ENCODE measurements around the gene SLC37A2.

The SLC37A2 gene

DNA sequence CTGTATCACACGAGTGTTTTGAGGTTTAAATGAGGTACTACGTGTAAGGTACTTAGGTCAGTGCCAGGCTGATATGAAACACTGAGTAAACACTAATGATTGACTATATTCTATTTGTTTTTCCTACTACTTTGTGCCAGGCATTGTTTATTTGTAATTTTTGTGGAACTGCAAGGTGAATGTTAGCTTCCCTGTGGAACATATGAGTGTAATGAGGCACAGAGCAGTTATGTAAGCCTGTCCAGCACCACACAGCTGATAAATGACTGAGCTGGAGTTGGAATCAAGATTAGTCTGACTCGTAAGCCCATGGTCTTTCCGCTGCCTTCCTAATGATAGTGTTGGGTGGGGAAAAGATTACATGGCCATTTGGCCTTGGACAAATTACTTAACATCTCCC, 5.9 kb downstream of the SLC37A2 start:
- intact Hi-C loops (cut with DNase I), result no loop called here
- DNase-seq, result no peak

DNA sequence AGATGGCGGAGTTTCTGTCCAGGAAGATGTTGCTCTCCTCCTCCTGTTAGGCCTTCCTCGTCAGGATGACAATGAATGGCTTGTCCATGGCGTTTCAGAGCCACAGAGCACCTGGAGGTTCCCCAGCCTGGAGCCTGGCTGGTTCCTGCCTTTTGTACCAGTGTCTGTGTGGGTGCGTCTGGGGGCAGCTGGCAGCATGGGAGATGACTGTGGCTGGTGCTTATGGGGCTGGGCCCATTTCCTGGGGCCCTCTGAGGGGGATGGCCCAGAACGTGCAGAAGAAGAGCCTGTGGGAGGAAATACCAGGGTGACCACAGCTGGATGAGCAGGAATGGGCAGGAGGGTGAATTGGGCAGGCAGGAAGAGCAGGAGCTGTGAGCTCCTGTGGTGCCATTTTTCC, 6.7 kb downstream of the SLC37A2 start:
- DNase-seq, result peak in 1 of 42 donors; percentile 17
- intact Hi-C loops (cut with DNase I), result no loop called here

- peak in 28 of 42 donors; percentile 18 to 67 (median 46) for DNase-seq
- intact Hi-C loops (cut with DNase I), result no loop called here
These were observed 7.7 kb downstream of the SLC37A2 start for GRCh38 chr11:125070699-125071254.

DNA sequence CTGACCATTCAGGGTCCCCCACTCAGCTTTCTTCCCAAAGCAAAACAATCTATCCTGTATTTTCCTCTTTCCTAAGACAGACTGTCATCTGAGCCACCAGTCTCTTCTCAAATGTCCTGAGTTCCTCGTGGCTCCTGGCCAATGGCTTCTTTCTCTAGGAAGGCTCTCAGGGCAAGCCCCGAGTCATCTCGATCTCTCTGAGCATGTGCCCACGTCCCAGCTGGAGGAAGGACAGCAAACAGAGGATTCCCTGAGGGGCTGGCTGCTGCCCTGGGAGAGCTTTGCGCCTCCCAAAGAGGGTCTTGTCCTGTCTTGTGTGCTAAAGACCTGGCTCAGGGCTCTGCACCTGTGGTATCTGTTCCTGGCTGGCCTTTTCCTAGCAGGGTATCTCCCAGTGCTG, 8.3 kb downstream of the SLC37A2 start:
- intact Hi-C loops (cut with DNase I), result no loop called here
- DNase-seq, result peak in 2 of 42 donors; percentile 34 to 39

GRCh38 chr11:125071846-125072217, 8.7 kb downstream of the SLC37A2 start:
- intact Hi-C loops (cut with DNase I), result no loop called here
- DNase-seq, result no peak

- peak in 24 of 42 donors; percentile 14 to 63 (median 40) for DNase-seq
- intact Hi-C loops (cut with DNase I), result no loop called here
These were observed 9.3 kb downstream of the SLC37A2 start for GRCh38 chr11:125072218-125072960.

DNA sequence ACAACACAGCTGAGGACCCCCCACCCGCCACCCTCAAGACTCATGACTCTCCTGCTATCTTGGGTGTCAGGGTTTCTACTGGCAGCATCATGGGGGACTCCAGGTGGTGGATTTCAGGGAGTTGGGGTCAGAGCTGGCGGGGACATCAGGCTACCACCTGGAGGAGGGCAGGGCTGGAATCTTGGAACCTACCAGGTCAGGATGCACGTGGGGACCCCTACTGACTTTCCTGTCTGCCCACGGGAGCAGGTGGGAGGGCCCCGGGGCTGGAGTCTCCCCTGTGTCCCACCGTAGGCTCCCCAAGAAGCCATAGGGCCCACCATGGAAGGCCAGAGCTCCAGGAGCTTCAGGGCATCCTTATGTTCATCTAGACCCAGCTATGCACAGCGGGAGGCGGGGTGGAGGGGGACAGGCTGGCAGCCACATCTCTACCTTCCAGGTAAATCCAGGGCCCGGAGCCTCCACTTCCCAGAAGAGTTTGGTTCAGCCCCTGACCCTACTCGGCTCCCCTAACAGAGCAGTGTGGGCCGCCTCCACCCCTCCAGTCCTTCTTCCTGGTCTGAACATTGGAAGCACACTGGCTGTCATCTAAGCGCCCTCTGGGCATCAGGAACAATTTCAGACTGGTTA, 10.0 kb downstream of the SLC37A2 start:
- peak in 1 of 42 donors; percentile 34 for DNase-seq
- intact Hi-C loops (cut with DNase I), result no loop called here

- intact Hi-C loops (cut with DNase I), result no loop called here
- peak in 1 of 42 donors; percentile 25 for DNase-seq
These were observed 10.7 kb downstream of the SLC37A2 start for GRCh38 chr11:125073616-125074483.

DNA sequence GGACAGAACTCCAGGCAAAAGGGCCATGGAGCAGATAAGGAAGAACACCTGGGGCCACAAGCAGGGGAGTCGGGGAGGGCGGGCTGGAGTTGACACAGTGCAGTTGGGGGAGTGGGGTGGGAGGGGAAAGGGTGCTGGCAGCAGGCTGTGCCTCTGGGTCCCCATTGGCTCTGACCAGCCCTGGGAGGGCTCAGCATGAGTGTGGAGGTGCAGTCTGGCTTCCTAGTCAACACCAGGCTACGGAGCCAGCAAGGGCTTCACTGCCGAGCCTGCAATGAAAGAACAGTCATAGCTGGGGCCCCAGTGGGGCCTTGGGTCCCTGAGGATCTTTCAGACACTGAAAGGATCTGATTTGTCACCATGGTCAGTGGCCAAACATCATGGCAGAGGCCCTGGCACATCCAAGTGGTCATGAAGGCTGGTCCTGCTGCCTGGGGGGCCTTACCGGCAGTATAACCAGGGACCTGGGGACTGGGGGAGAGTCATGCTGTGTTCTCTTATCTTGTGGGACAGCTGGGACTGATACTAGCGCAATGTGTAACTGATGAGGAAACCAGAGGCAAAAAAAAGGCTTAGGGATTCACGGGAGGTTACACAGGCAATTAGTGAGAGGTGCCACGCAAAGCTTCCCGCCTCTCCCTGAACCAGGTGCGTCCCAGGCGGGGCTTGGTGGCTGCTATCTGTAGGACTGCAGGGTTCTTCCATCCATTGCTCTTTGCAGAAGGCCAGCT, 11.6 kb downstream of the SLC37A2 start:
- peak in 1 of 42 donors; percentile 28 for DNase-seq
- intact Hi-C loops (cut with DNase I), result no loop called here

- DNase-seq, result peak in 1 of 42 donors; percentile 33
These were observed 12.1 kb downstream of the SLC37A2 start for GRCh38 chr11:125075242-125075625.

GRCh38 chr11:125075900-125076317, 12.8 kb downstream of the SLC37A2 start:
- no peak for DNase-seq
- intact Hi-C loops (cut with DNase I), result no loop called here

More at GRCh38 chr11:125075242-125075625, 12.1 kb downstream of the SLC37A2 start:
- intact Hi-C loops (cut with DNase I), result no loop called here

DNA sequence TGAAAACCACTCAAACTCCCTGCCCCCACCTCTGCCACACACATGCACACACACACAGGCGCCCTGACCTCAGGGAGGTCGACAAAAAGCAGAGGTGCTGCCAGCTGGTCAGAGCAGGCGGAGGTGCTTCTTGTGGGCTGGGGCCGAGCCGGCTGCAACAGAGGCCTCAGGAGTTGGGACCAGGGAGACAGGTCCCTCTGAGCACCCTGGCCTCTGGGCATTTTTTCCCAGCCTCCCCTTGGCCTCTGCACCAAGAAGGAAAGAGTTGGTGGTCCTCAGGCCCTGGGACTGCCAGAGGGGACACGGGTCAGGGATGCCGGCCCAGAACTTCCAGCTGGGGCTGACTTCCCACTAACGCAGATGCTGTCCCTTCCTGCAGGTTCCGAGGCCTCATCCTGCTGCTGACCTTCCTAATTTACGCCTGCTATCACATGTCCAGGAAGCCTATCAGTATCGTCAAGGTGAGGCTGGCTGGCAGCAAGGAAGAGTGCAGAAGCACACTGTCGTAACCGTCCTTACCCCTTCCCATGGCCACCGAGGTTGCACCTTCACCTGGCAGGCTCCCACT, 13.4 kb downstream of the SLC37A2 start:
- intact Hi-C loops (cut with DNase I), result no loop called here
- DNase-seq, result no peak

DNA sequence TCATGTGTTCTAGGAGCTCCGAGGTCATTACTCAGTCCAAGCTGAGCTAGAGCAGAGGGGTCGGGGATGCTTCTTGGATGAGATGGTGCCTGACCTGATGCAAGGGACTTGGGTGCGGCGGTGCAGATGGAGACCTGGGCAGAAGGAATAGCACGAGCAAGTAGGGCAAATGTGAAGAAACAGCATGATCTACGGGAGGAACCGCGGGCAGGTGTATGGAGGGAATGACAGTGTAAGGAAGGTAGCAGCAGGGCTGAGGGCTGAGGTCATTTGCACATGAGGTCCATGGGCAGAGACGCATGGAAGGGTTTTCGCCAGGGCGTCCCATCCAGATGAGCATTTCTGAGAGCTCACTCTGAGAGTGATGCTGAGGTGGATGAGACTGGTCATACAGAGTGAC, 14.9 kb downstream of the SLC37A2 start:
- no peak for DNase-seq
- intact Hi-C loops (cut with DNase I), result no loop called here

GRCh38 chr11:125078516-125079140, 15.5 kb downstream of the SLC37A2 start:
- intact Hi-C loops (cut with DNase I), result no loop called here
- no peak for DNase-seq

GRCh38 chr11:125079151-125079877, 16.2 kb downstream of the SLC37A2 start:
- intact Hi-C loops (cut with DNase I), result no loop called here
- no peak for DNase-seq

GRCh38 chr11:125079878-125080530, 16.9 kb downstream of the SLC37A2 start:
- intact Hi-C loops (cut with DNase I), result no loop called here
- DNase-seq, result no peak

DNA sequence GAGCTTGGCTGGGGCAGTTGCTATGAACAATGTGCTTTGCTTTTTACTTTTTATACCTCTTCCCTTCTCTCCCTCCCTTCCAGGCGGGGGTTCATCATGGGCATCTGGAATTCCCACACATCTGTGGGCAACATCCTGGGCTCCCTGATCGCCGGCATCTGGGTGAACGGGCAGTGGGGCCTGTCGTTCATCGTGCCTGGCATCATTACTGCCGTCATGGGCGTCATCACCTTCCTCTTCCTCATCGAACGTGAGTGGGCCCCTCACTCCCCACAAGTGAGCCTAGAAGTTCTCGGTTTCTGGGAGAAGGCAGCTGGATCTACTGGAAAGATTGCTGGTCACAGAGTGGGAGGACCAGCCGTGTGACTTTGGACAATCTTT, 17.4 kb downstream of the SLC37A2 start:
- no peak for DNase-seq
- intact Hi-C loops (cut with DNase I), result no loop called here

Measured in head of caudate nucleus (tissue), 42 donors.